Measurements from ENCODE around the gene LAMP5. TPM values are rescaled to one million over a fixed set of nuclear protein-coding genes. Genes with fewer than 3 reads are reported as not detected.

Gene LAMP5
- polyA plus RNA-seq, 1 donor (not counting 4 experiments of a cell fraction or from before 2014, with no cell fraction given): not detected

- Histone ChIP-seq H3K9me1 (ENCODE audit: control insufficient read depth, extremely low read depth, insufficient read depth, low read length) (no peaks in the 10 kb centered on the region), H4K20me1 (ENCODE audit: control insufficient read depth, extremely low read depth, insufficient read depth, low read length) (no peaks in the 10 kb centered on the region), H2AFZ (ENCODE audit: control insufficient read depth, low read length) (no peak overlapping the region), H3K4me3 (ENCODE audit: control insufficient read depth in 2 of 3, extremely low read depth in 1 of 3, insufficient read depth in 2 of 3, low read depth in 1 of 3, low read length in 3 of 3) (no peak overlapping the region), H3K79me2 (ENCODE audit: control insufficient read depth, insufficient read depth, low read length) (no peaks in the 10 kb centered on the region), H3K4me1 (ENCODE audit: control insufficient read depth, extremely low read depth, insufficient read depth, low read length) (no peaks in the 10 kb centered on the region), H3K9me3 (ENCODE audit: control insufficient read depth, low read depth, low read length) (no peaks in the 10 kb centered on the region), H3K9ac (ENCODE audit: control insufficient read depth, extremely low read depth, insufficient read depth, low read length) (no peak overlapping the region), H3K27ac (ENCODE audit: control insufficient read depth, insufficient read depth, low read length) (no peak overlapping the region), H3K4me2 (ENCODE audit: control insufficient read depth, extremely low read depth, insufficient read depth, low read depth, low read length) (no peak overlapping the region), H3K36me3 (ENCODE audit: control insufficient read depth in 2 of 2, extremely low read depth in 1 of 2, insufficient read depth in 2 of 2, low read length in 2 of 2) (no peaks in the 10 kb centered on the region), H3K27me3 (ENCODE audit: control insufficient read depth, extremely low read depth, insufficient read depth, low read length) (peaks cover 51% of the 10 kb centered on the region)
- DNase-seq (ENCODE audit: low read depth, low spot score) (no peak), FAIRE-seq (no peak)
- dilution Hi-C loops (cut with MboI; ENCODE audit: extremely low pct_ligation_motif_present, low sequenced_read_pairs): no loop called here
- TF ChIP-seq EZH2 (IDR thresholded peaks at IDR 0.05; ENCODE audit: low read length) (no peak), CTCF (optimal IDR thresholded peaks at IDR 0.05 in 1 of 3, IDR thresholded peaks at IDR 0.05 in 1 of 3, conservative IDR thresholded peaks at IDR 0.05 in 1 of 3; ENCODE audit: extremely low read depth in 1 of 3, insufficient read depth in 2 of 3, low read length in 3 of 3) (no peak)
Measured at GRCh38 chr20:9508240-9508661, 6.1 kb upstream of the LAMP5 start.

DNA sequence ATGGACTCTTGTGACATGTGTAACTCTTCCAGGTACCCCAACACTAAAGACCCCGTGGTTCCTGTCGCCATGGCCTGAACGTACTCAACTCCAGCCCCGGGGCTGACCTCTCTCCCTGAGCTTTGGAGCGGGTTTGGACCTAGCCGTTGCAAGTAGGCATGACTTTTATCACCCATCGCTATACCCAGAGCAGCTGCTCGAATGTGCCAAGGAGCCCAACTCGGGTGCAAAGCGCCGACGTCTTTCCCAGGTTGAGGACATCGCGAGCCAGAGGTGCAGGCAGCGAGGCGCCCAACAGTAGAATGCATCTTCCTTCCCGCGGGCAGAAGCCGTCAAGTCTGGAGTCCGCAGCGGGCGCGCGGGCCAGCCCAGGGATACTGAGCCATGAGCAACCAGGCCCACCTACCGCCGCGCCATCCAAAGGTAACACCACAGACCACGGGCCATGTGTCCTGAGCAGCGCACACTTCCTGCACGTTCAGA is 5.7 kb upstream of the LAMP5 start:
- dilution Hi-C loops (cut with MboI; ENCODE audit: extremely low pct_ligation_motif_present, low sequenced_read_pairs): no loop called here
- TF ChIP-seq EZH2 (IDR thresholded peaks at IDR 0.05; ENCODE audit: low read length): no peak
- no peak for TF ChIP-seq CTCF (optimal IDR thresholded peaks at IDR 0.05 in 1 of 3, IDR thresholded peaks at IDR 0.05 in 1 of 3, conservative IDR thresholded peaks at IDR 0.05 in 1 of 3; ENCODE audit: extremely low read depth in 1 of 3, insufficient read depth in 2 of 3, low read length in 3 of 3)
- Histone ChIP-seq H3K27me3 (ENCODE audit: control insufficient read depth, extremely low read depth, insufficient read depth, low read length) (peaks cover 52% of the 10 kb centered on the region), H2AFZ (ENCODE audit: control insufficient read depth, low read length) (no peak overlapping the region), H3K9ac (ENCODE audit: control insufficient read depth, extremely low read depth, insufficient read depth, low read length) (no peak overlapping the region), H4K20me1 (ENCODE audit: control insufficient read depth, extremely low read depth, insufficient read depth, low read length) (no peaks in the 10 kb centered on the region), H3K4me1 (ENCODE audit: control insufficient read depth, extremely low read depth, insufficient read depth, low read length) (no peaks in the 10 kb centered on the region), H3K27ac (ENCODE audit: control insufficient read depth, insufficient read depth, low read length) (no peak overlapping the region), H3K79me2 (ENCODE audit: control insufficient read depth, insufficient read depth, low read length) (no peaks in the 10 kb centered on the region), H3K4me3 (ENCODE audit: control insufficient read depth in 2 of 3, extremely low read depth in 1 of 3, insufficient read depth in 2 of 3, low read depth in 1 of 3, low read length in 3 of 3) (no peak overlapping the region), H3K9me3 (ENCODE audit: control insufficient read depth, low read depth, low read length) (no peaks in the 10 kb centered on the region), H3K4me2 (ENCODE audit: control insufficient read depth, extremely low read depth, insufficient read depth, low read depth, low read length) (no peak overlapping the region), H3K9me1 (ENCODE audit: control insufficient read depth, extremely low read depth, insufficient read depth, low read length) (no peaks in the 10 kb centered on the region), H3K36me3 (ENCODE audit: control insufficient read depth in 2 of 2, extremely low read depth in 1 of 2, insufficient read depth in 2 of 2, low read length in 2 of 2) (no peaks in the 10 kb centered on the region)
- DNase-seq (ENCODE audit: low read depth, low spot score) (no peak), FAIRE-seq (no peak)
